ENCODE data around the gene IBTK.

DNA sequence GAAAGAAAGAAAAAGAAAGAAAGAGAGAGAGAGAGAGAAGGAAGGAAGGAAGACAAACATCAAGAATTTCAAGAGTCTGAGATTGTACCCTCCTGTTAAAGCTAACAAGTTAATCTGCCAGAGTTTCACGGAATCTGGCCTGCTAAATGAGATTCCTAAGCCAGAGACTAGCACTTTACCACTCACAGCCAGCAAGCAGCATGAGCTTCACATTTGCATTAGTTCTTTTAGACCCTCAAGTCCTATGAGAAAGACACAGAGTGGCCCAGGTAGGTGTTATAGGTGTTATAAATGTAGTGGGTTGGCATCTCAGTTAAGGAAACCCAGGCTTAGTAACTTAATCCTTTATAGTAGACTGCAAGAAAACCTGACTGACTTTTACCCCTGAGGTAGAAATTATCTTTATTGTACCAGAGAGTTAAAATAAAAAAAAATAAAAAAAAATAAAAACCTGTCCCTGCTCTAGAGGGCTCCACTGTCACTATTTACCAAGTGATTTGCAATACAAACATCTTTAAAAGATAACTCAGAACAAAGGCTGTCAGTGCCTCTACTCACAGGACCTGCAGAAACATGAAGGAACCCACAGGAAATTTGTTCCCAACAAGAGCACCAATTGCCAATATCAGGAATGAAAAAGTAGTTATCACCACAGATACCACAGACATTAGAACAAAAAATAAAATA, 9.7 kb upstream of the IBTK start:
- no peak for TF ChIP-seq POLR2A (IDR thresholded peaks at IDR 0.05; ENCODE audit: low read depth)
- TF ChIP-seq CTCF (IDR thresholded peaks at IDR 0.05): no peak

Data from esophagus muscularis mucosa (tissue), 3 donors.